ENCODE data around the gene ITGB8. TPM values are rescaled to one million over a fixed set of nuclear protein-coding genes. Genes with fewer than 3 reads are reported as not detected.

Gene ITGB8
- total and polyA plus RNA-seq, 4 donors = 0.16 to 2.8 (median 0.51) TPM

- whole genome bisulfite sequencing = 87% methylated on average over 5 of the region's 5 CpGs
- Histone ChIP-seq H3K4me1 (ENCODE audit: control insufficient read depth in 4 of 4, insufficient read depth in 4 of 4, low read length in 3 of 4) (no peaks in the 10 kb centered on the region), H3K36me3 (ENCODE audit: control insufficient read depth in 4 of 4, insufficient read depth in 3 of 4, low read depth in 1 of 4, low read length in 3 of 4) (no peaks in the 10 kb centered on the region), H3K27me3 (ENCODE audit: control insufficient read depth in 4 of 4, insufficient read depth in 4 of 4, low read length in 3 of 4) (no peaks in the 10 kb centered on the region), H3K4me3 (ENCODE audit: low read depth in 1 of 3, low read length in 3 of 3) (no peak overlapping the region), H3K9ac (ENCODE audit: low read depth in 1 of 2, low read length in 2 of 2) (no peak overlapping the region), H3K27ac (ENCODE audit: low read depth in 1 of 2, low read length in 2 of 2) (no peak overlapping the region), H3K9me3 (ENCODE audit: control insufficient read depth in 4 of 4, low read length in 3 of 4) (no peaks in the 10 kb centered on the region)
- DNase-seq (ENCODE audit: low spot score) = no peak
- TF ChIP-seq JUND (IDR thresholded peaks at IDR 0.05) = no peak
- no peak for TF ChIP-seq GABPA (IDR thresholded peaks at IDR 0.05 in 1 of 2, conservative IDR thresholded peaks at IDR 0.05 in 1 of 2)
- no peak for TF ChIP-seq FOXA2 (IDR thresholded peaks at IDR 0.05)
- no peak for TF ChIP-seq NR2F2 (IDR thresholded peaks at IDR 0.05)
- TF ChIP-seq, protein P1, sequence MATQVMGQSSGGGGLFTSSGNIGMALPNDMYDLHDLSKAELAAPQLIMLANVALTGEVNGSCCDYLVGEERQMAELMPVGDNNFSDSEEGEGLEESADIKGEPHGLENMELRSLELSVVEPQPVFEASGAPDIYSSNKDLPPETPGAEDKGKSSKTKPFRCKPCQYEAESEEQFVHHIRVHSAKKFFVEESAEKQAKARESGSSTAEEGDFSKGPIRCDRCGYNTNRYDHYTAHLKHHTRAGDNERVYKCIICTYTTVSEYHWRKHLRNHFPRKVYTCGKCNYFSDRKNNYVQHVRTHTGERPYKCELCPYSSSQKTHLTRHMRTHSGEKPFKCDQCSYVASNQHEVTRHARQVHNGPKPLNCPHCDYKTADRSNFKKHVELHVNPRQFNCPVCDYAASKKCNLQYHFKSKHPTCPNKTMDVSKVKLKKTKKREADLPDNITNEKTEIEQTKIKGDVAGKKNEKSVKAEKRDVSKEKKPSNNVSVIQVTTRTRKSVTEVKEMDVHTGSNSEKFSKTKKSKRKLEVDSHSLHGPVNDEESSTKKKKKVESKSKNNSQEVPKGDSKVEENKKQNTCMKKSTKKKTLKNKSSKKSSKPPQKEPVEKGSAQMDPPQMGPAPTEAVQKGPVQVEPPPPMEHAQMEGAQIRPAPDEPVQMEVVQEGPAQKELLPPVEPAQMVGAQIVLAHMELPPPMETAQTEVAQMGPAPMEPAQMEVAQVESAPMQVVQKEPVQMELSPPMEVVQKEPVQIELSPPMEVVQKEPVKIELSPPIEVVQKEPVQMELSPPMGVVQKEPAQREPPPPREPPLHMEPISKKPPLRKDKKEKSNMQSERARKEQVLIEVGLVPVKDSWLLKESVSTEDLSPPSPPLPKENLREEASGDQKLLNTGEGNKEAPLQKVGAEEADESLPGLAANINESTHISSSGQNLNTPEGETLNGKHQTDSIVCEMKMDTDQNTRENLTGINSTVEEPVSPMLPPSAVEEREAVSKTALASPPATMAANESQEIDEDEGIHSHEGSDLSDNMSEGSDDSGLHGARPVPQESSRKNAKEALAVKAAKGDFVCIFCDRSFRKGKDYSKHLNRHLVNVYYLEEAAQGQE (IDR thresholded peaks at IDR 0.05) = no peak
- no peak for TF ChIP-seq YY1 (IDR thresholded peaks at IDR 0.05)
- TF ChIP-seq EGR1 (IDR thresholded peaks at IDR 0.05; ENCODE audit: low read depth in 2 of 2) = no peak
- TF ChIP-seq, protein P2, sequence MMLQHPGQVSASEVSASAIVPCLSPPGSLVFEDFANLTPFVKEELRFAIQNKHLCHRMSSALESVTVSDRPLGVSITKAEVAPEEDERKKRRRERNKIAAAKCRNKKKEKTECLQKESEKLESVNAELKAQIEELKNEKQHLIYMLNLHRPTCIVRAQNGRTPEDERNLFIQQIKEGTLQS (IDR thresholded peaks at IDR 0.05) = no peak
- TF ChIP-seq FOXA1 (IDR thresholded peaks at IDR 0.05) = no peak
- TF ChIP-seq HNF4A (conservative IDR thresholded peaks at IDR 0.05) = no peak
- no peak for TF ChIP-seq MAX (IDR thresholded peaks at IDR 0.05)
- no peak for TF ChIP-seq TAF1 (conservative IDR thresholded peaks at IDR 0.05)
- TF ChIP-seq RXRA (IDR thresholded peaks at IDR 0.05) = no peak
- TF ChIP-seq SP1 (IDR thresholded peaks at IDR 0.05) = no peak
- TF ChIP-seq, protein P3, sequence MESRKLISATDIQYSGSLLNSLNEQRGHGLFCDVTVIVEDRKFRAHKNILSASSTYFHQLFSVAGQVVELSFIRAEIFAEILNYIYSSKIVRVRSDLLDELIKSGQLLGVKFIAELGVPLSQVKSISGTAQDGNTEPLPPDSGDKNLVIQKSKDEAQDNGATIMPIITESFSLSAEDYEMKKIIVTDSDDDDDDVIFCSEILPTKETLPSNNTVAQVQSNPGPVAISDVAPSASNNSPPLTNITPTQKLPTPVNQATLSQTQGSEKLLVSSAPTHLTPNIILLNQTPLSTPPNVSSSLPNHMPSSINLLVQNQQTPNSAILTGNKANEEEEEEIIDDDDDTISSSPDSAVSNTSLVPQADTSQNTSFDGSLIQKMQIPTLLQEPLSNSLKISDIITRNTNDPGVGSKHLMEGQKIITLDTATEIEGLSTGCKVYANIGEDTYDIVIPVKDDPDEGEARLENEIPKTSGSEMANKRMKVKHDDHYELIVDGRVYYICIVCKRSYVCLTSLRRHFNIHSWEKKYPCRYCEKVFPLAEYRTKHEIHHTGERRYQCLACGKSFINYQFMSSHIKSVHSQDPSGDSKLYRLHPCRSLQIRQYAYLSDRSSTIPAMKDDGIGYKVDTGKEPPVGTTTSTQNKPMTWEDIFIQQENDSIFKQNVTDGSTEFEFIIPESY (IDR thresholded peaks at IDR 0.05) = no peak
- TF ChIP-seq HNF4G (IDR thresholded peaks at IDR 0.05) = no peak
- TF ChIP-seq, protein P4, sequence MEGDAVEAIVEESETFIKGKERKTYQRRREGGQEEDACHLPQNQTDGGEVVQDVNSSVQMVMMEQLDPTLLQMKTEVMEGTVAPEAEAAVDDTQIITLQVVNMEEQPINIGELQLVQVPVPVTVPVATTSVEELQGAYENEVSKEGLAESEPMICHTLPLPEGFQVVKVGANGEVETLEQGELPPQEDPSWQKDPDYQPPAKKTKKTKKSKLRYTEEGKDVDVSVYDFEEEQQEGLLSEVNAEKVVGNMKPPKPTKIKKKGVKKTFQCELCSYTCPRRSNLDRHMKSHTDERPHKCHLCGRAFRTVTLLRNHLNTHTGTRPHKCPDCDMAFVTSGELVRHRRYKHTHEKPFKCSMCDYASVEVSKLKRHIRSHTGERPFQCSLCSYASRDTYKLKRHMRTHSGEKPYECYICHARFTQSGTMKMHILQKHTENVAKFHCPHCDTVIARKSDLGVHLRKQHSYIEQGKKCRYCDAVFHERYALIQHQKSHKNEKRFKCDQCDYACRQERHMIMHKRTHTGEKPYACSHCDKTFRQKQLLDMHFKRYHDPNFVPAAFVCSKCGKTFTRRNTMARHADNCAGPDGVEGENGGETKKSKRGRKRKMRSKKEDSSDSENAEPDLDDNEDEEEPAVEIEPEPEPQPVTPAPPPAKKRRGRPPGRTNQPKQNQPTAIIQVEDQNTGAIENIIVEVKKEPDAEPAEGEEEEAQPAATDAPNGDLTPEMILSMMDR (IDR thresholded peaks at IDR 0.05; ENCODE audit: low read depth, low read length, missing input control) = no peak
- no peak for TF ChIP-seq RAD21 (IDR thresholded peaks at IDR 0.05)
Measured at GRCh38 chr7:20409961-20410360, 79.3 kb downstream of the ITGB8 start.
